A549 (cell line): ENCODE measurements around the gene RABL6. TPM values are rescaled to one million over a fixed set of nuclear protein-coding genes. Genes with fewer than 3 reads are reported as not detected.
"Not testable (repeated sequence)": the region's sequence is repeated elsewhere in the genome, so short reads cannot be mapped to it uniquely, and the experiment has no call there.

Source experiments
- ATAC-seq, 2 experiments: fragments of 200-7000 bp in 1 of 2; fragments of >200 bp in 1 of 2; cut with Nextera tagmentation in 1 of 2; cut with Tn5 transposase in 1 of 2; 3 replicates each; pipeline versions ENCODE4 v1.8.0 to v1.9.1; 2018 to 2020; ENCODE audit warnings: mild to moderate bottlenecking in 1 of 2, moderate library complexity in 1 of 2
- CTCF ChIA-PET: fragments of 300-600 bp; sonication (Branson Sonifier 250); formaldehyde crosslinking; extraction: SDS; loops from one replicate; lab custom pipeline; 2021; ENCODE audit warnings: antibody characterized with exemption, inconsistent platforms; lab: Yijun Ruan, JAX
- POLR2A ChIA-PET: fragments of 350-600 bp; formaldehyde crosslinking; extraction: SDS; loops from one replicate; lab custom pipeline; 2021; ENCODE audit warnings: antibody characterized with exemption, inconsistent platforms; lab: Yijun Ruan, JAX
- DNase-seq, 2 experiments: peaks; one replicate each; pipeline versions ENCODE4 v3.0.0 to v3.0.0-alpha.2; 2011 to 2016; ENCODE audit warnings: low read depth in 1 of 2, low spot score in 1 of 2
- FAIRE-seq: peaks from 2 replicates; lab custom pipeline; 2011; peaks lifted over from hg19 to GRCh38; lab: Jason Lieb, UNC
- H3K27ac ChIP-seq, 2 experiments: fragments of >200 bp; sonication (Bioruptor Twin); formaldehyde crosslinking; 3 replicates each; pipeline ENCODE4 v1.5.1; 2016 to 2017
- H3K4me1 ChIP-seq: fragments of >200 bp; sonication (Bioruptor Twin); formaldehyde crosslinking; 3 replicates; pipeline ENCODE4 v1.6.1; 2016
- H3K4me2 ChIP-seq: fragments of >200 bp; sonication (Bioruptor Twin); formaldehyde crosslinking; 3 replicates; pipeline ENCODE4 v1.6.1; 2016
- H3K4me3 ChIP-seq: fragments of >200 bp; sonication (Bioruptor Twin); formaldehyde crosslinking; 3 replicates; pipeline ENCODE4 v1.5.1; 2016
- H3K9me3 ChIP-seq: fragments of >200 bp; sonication (Bioruptor Twin); formaldehyde crosslinking; 3 replicates; pipeline ENCODE4 v1.6.1; 2016
- ATOH8 ChIP-seq: fragments of 250-450 bp; sonication (Bioruptor Pico); IDR thresholded peaks from 2 replicates; pipeline ENCODE4 v1.5.0; 2020; ENCODE audit warnings: low read depth, mild to moderate bottlenecking, moderate library complexity
- BHLHE40 ChIP-seq: IDR thresholded peaks from 2 replicates; pipeline ENCODE4 v1.6.1; 2012; ENCODE audit warnings: low read depth, low read length, inconsistent platforms
- CEBPB ChIP-seq, 2 experiments: fragments of >200 bp in 1 of 2; sonication (Bioruptor Twin) in 1 of 2; formaldehyde crosslinking in 1 of 2; IDR thresholded peaks; 2 replicates each; pipeline ENCODE4 v1.6.1; 2012 to 2016
- CHD4 ChIP-seq: fragments of 200-600 bp; sonication (generic); IDR thresholded peaks from 2 replicates; pipeline ENCODE4 v1.6.1; 2016; ENCODE audit warnings: antibody characterized with exemption, mild to moderate bottlenecking, borderline replicate concordance
- CTCF ChIP-seq: fragments of >200 bp; sonication (Bioruptor Twin); formaldehyde crosslinking; IDR thresholded peaks from 3 replicates; pipeline ENCODE4 v1.5.1; 2016
- EHMT2 ChIP-seq: fragments of 200-600 bp; sonication (generic); IDR thresholded peaks from 2 replicates; pipeline ENCODE4 v1.6.1; 2016; ENCODE audit warnings: antibody characterized with exemption, low read depth, mild to moderate bottlenecking, moderate library complexity
- FOXS1 ChIP-seq: fragments of 250-450 bp; sonication (Bioruptor Pico); IDR thresholded peaks from 2 replicates; pipeline ENCODE4 v1.5.0; 2020; ENCODE audit warnings: mild to moderate bottlenecking, moderate library complexity
- HDAC2 ChIP-seq: fragments of 200-600 bp; sonication (generic); IDR thresholded peaks from 2 replicates; pipeline ENCODE4 v1.6.1; 2016
- HEYL ChIP-seq: fragments of 250-450 bp; sonication (Bioruptor Pico); IDR thresholded peaks from 2 replicates; pipeline ENCODE4 v1.8.0; 2021; ENCODE audit warnings: mild to moderate bottlenecking, moderate library complexity
- HMGXB4 ChIP-seq: fragments of 250-450 bp; sonication (Bioruptor Pico); IDR thresholded peaks from 2 replicates; pipeline ENCODE4 v1.5.0; 2021; ENCODE audit warnings: mild to moderate bottlenecking, moderate library complexity, borderline replicate concordance
- HOXA7 ChIP-seq: fragments of 250-450 bp; sonication (Bioruptor Pico); IDR thresholded peaks from 2 replicates; pipeline ENCODE4 v1.5.0; 2020; ENCODE audit warnings: mild to moderate bottlenecking, moderate library complexity
- MAFK ChIP-seq: fragments of 450-650 bp; IDR thresholded peaks from 2 replicates; pipeline ENCODE4 v1.6.1; 2014; ENCODE audit not compliant: partially characterized antibody
- MYC ChIP-seq: IDR thresholded peaks from 2 replicates; pipeline ENCODE4 v1.6.1; 2012; ENCODE audit warnings: mild to moderate bottlenecking, inconsistent platforms, low read length, improper control_type of control experiment, borderline replicate concordance
- NPAS2 ChIP-seq: fragments of 250-450 bp; sonication (Bioruptor Pico); IDR thresholded peaks from 2 replicates; pipeline ENCODE4 v1.8.0; 2022; ENCODE audit warnings: mild to moderate bottlenecking, moderate library complexity, borderline replicate concordance
- NR3C1 ChIP-seq: fragments of >200 bp; sonication (Bioruptor Twin); formaldehyde crosslinking; IDR thresholded peaks from 3 replicates; pipeline ENCODE4 v1.6.1; 2017
- PHF8 ChIP-seq: fragments of 200-600 bp; sonication (generic); IDR thresholded peaks from 2 replicates; pipeline ENCODE4 v1.6.1; 2016; ENCODE audit warnings: low read depth, mild to moderate bottlenecking, antibody characterized with exemption, moderate library complexity, borderline replicate concordance
- POLR2A ChIP-seq: IDR thresholded peaks from 2 replicates; pipeline ENCODE4 v1.6.1; 2012; ENCODE audit warnings: mild to moderate bottlenecking, low read length
- RARB ChIP-seq: fragments of 250-450 bp; sonication (Bioruptor Pico); IDR thresholded peaks from 2 replicates; pipeline ENCODE4 v1.8.0; 2021; ENCODE audit warnings: mild to moderate bottlenecking, moderate library complexity
- RCOR1 ChIP-seq: fragments of 150-350 bp; IDR thresholded peaks from 2 replicates; pipeline ENCODE4 v1.6.1; 2014; ENCODE audit warnings: antibody characterized with exemption, low read length, low read depth
- RFX5 ChIP-seq: fragments of 450-650 bp; IDR thresholded peaks from 2 replicates; pipeline ENCODE4 v1.7.1; 2014; ENCODE audit warnings: antibody characterized with exemption, mild to moderate bottlenecking, moderate library complexity
- TFCP2L1 ChIP-seq: fragments of 250-450 bp; sonication (Bioruptor Pico); IDR thresholded peaks from 2 replicates; pipeline ENCODE4 v1.5.0; 2021; ENCODE audit warnings: mild to moderate bottlenecking
- USF2 ChIP-seq: fragments of 450-650 bp; IDR thresholded peaks from 2 replicates; pipeline ENCODE4 v1.6.1; 2014; ENCODE audit warnings: antibody characterized with exemption
- WGBS: methylation state at CpG from one replicate; pipeline ENCODE4 v1.1.6; 2017; ENCODE audit errors: missing lambda C conversion rate; 5-methylcytosine and 5-hydroxymethylcytosine counted together
- polyA plus RNA-seq, 4 experiments: library from polyadenylated mRNA; depleted of rRNA in 3 of 4; stranded (reverse); fragments of >200 nt; fragmentation: RNase III in 1 of 4; extraction: RNeasy Plus Mini Kit Qiagen cat#74134 plus additional on column Dnase treatment in 1 of 4; gene quantifications; 2 replicates in 3 of 4; 3 replicates in 1 of 4; pipeline ENCODE4 v1.2.3, GENCODE V29; 2011 to 2017

Gene RABL6
- polyA plus RNA-seq, 2 of the 4 experiments (the other 2 are of a cell fraction) = 46.8 to 71.4 TPM

DNA sequence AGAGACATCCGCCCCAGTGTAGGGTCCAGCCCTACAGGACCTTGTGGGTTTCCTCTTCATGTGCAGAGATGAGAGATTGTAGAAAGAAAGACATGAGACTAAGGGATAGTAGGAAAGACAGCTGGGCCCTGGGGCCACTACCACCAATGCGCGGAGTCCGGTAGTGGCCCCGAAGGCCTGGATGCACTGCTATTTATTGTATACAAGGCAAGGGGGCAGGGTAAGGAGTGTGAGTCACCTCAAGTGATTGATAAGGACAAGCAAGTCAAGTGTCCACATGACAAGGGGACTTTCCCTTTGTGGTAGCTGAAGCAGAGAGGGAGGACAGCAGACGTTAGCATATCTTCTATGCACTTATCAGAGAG lies 22.8 kb upstream of the RABL6 start:
- FAIRE-seq (no peak), DNase-seq (no peak), ATAC-seq (no peak)
- ChIA-PET CTCF (interaction anchor here (1.0 to 26.2 kb wide), 3 partner anchors 18 to 279 kb away, joined by 3 to 625 read pairs (median 33); partner anchors contain the start of genes FUT7, LCN15 and LCN8), POLR2A (no interaction called here)
- Histone ChIP-seq H3K4me2 (no peak overlapping the region), H3K27ac (no peak overlapping the region), H3K4me3 (no peak overlapping the region), H3K9me3 (no peaks in the 10 kb centered on the region), H3K4me1 (peaks cover 31% of the 10 kb centered on the region)
- WGBS = 86% methylated on average over 6 of the region's 6 CpGs
- no peak for TF ChIP-seq RCOR1
- TF ChIP-seq NPAS2 (CRISPR knock-in tag) = no peak
- no peak for TF ChIP-seq POLR2A
- no peak for TF ChIP-seq HDAC2
- TF ChIP-seq EHMT2 = no peak
- TF ChIP-seq NR3C1 = no peak
- TF ChIP-seq HMGXB4 (CRISPR knock-in tag) = no peak
- no peak for TF ChIP-seq ATOH8 (CRISPR knock-in tag)
- TF ChIP-seq TFCP2L1 (CRISPR knock-in tag) = no peak
- TF ChIP-seq CTCF = no peak
- TF ChIP-seq HEYL (CRISPR knock-in tag) = no peak
- TF ChIP-seq USF2 = no peak
- TF ChIP-seq RFX5 = no peak
- TF ChIP-seq FOXS1 (CRISPR knock-in tag) = no peak

DNA sequence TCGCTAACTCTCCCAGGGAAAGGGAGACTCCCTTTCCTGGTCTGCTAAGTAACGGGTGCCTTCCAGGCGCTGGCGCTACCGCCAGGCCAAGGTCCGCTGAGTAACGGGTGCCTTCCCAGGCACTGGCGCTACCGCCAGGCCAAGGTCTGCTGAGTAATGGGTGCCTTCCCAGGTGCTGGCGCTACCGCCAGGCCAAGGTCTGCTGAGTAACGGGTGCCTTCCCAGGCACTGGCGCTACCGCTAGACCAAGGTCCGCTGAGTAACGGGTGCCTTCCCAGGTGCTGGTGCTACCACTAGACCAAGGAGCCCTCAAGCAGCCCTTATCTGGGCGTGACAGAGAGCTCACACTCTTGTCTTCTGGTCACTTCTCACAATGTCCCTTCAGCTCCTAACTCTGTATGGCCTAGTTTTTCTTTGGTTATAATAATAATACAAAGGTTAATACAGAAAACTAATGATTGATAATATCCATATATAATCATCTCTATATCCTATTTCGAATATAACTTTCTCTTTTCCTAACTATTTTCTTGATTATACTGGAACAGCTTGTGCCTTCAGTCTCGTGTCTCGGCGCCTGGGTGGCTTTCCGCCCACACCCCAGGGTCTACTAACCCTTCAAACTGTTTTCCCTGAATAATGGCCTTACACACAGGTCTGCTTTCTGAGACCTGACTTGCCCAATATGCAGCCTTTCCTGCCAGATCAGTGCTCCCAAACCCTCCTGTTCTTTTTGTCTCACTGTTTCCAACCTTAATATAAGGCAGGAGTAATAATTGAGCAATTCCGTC lies 22.0 kb upstream of the RABL6 start:
- 66% methylated on average over 12 of the region's 23 CpGs for WGBS
- H3K4me1 ChIP-seq = peaks cover 33% of the 10 kb centered on the region
- H3K9me3 ChIP-seq, ATAC-seq, H3K27ac ChIP-seq, FAIRE-seq, H3K4me3 ChIP-seq, DNase-seq, H3K4me2 ChIP-seq, POLR2A ChIA-PET: not testable (repeated sequence)
- CTCF ChIA-PET = interaction anchor here (0.6 to 26.2 kb wide), 12 partner anchors 19 to 624 kb away, joined by 3 to 625 read pairs (median 11); partner anchors contain the start of genes AJM1, FUT7, LCN15 and LCN8

GRCh38 chr9:136786451-136786850 lies 21.3 kb upstream of the RABL6 start:
- DNase-seq = no peak
- FAIRE-seq = no peak
- H3K9me3 ChIP-seq = no peaks in the 10 kb centered on the region
- no peak overlapping the region for H3K27ac ChIP-seq
- ChIA-PET POLR2A (no interaction called here), CTCF (interaction anchor here (0.6 to 26.2 kb wide), 24 partner anchors 12 to 624 kb away, joined by 3 to 625 read pairs (median 7); partner anchors contain the start of genes AJM1, FUT7, LCN15 and LCN8)
- no peak for TF ChIP-seq RCOR1
- TF ChIP-seq CHD4 = no peak
- no peak for TF ChIP-seq HMGXB4 (CRISPR knock-in tag)
- TF ChIP-seq RARB = no peak
- no peak for TF ChIP-seq HOXA7 (CRISPR knock-in tag)
- no peak for TF ChIP-seq MYC
- TF ChIP-seq PHF8 = no peak
- no peak for TF ChIP-seq CEBPB (IDR thresholded peaks at IDR 0.05)
- no peak for TF ChIP-seq TFCP2L1 (CRISPR knock-in tag)
- TF ChIP-seq RFX5 = no peak
- no peak for TF ChIP-seq MAFK
- TF ChIP-seq BHLHE40 = no peak
- no peak overlapping the region for H3K4me2 ChIP-seq
- ATAC-seq = no peak
- WGBS = 66% methylated on average over 10 of the region's 10 CpGs
- no peak overlapping the region for H3K4me3 ChIP-seq
- peaks cover 28% of the 10 kb centered on the region for H3K4me1 ChIP-seq

DNA sequence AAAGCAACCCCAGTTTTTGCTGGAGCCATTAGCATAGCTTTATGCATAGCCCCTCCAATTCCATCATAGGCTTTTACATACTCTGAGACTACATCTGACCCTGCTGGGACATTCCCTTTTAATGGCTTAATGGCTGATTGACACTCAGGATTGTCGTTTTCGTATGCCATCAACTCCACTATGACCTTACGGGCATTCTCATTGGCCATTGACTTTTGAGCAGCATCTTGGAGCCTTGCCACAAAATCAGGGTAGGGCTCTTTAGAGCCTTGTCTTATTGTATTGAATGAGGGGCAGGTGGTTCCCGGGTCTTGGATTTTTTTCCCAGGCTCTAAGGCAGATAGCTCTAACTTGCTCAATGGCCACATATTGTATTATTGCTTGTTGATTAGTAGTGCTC lies 20.8 kb upstream of the RABL6 start:
- peaks cover 31% of the 10 kb centered on the region for H3K4me1 ChIP-seq
- CTCF ChIA-PET = interaction anchor here (0.6 to 26.2 kb wide), 32 partner anchors 9 to 283 kb away, joined by 3 to 625 read pairs (median 4); partner anchors contain the start of genes AJM1, CCDC183, FUT7 and LCN15
- POLR2A ChIA-PET, H3K4me2 ChIP-seq, H3K4me3 ChIP-seq, H3K9me3 ChIP-seq, FAIRE-seq, ATAC-seq, DNase-seq, H3K27ac ChIP-seq: not testable (repeated sequence)
- WGBS = 13% methylated on average over 4 of the region's 4 CpGs
